NB4 (cell line): ENCODE results near the gene POGK.

Source experiments
- DNase-seq: peaks from one replicate; pipeline ENCODE4 v3.0.0; 2010; ENCODE audit warnings: low read depth
- H3K4me3 ChIP-seq: one replicate; pipeline ENCODE4 v1.5.1; 2011; ENCODE audit warnings: mild to moderate bottlenecking, low read depth, low read length, moderate library complexity
- MYC ChIP-seq: IDR thresholded peaks from 2 replicates; pipeline ENCODE4 v1.6.1; 2011; ENCODE audit warnings: low read depth, low read length
- POLR2A ChIP-seq: IDR thresholded peaks from 2 replicates; pipeline ENCODE4 v1.6.1; 2011; ENCODE audit warnings: mild to moderate bottlenecking; ENCODE audit not compliant: insufficient read length; ENCODE audit errors: extremely low read depth
- TF ChIP-seq, protein P1 (sequence below): IDR thresholded peaks from 2 replicates; pipeline ENCODE4 v1.6.1; 2011; ENCODE audit warnings: low read depth, low read length
- TF ChIP-seq, protein P2 (sequence below): IDR thresholded peaks from one replicate; pipeline ENCODE4 v1.5.1; 2012; ENCODE audit warnings: low read depth, low read length

POGK gene

GRCh38 chr1:166905136-166905535 is 65.9 kb downstream of the POGK start:
- TF ChIP-seq MYC (no peak), POLR2A (no peak)
- TF ChIP-seq, protein P1, sequence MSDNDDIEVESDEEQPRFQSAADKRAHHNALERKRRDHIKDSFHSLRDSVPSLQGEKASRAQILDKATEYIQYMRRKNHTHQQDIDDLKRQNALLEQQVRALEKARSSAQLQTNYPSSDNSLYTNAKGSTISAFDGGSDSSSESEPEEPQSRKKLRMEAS, result no peak
- TF ChIP-seq, protein P2, sequence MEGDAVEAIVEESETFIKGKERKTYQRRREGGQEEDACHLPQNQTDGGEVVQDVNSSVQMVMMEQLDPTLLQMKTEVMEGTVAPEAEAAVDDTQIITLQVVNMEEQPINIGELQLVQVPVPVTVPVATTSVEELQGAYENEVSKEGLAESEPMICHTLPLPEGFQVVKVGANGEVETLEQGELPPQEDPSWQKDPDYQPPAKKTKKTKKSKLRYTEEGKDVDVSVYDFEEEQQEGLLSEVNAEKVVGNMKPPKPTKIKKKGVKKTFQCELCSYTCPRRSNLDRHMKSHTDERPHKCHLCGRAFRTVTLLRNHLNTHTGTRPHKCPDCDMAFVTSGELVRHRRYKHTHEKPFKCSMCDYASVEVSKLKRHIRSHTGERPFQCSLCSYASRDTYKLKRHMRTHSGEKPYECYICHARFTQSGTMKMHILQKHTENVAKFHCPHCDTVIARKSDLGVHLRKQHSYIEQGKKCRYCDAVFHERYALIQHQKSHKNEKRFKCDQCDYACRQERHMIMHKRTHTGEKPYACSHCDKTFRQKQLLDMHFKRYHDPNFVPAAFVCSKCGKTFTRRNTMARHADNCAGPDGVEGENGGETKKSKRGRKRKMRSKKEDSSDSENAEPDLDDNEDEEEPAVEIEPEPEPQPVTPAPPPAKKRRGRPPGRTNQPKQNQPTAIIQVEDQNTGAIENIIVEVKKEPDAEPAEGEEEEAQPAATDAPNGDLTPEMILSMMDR, result no peak
- no peak overlapping the region for H3K4me3 ChIP-seq
- DNase-seq, result no peak

GRCh38 chr1:166905900-166906299 is 66.6 kb downstream of the POGK start:
- DNase-seq, result no peak
- TF ChIP-seq, protein P2, result no peak
- TF ChIP-seq, protein P1, result no peak
- TF ChIP-seq POLR2A, result no peak
- no peak overlapping the region for H3K4me3 ChIP-seq
